Midbrain (tissue), 1 donor: ENCODE data around the gene PADI2.
"Not testable (repeated sequence)": the region's sequence is repeated elsewhere in the genome, so short reads cannot be mapped to it uniquely, and the experiment has no call there.

Source experiments
- DNase-seq: peaks from one replicate; lab custom pipeline; 2025; lab: John Stamatoyannopoulos, UW

Gene PADI2

GRCh38 chr1:17081439-17081838, 37.8 kb downstream of the PADI2 start:
- no peak for DNase-seq

GRCh38 chr1:17080880-17081279, 38.4 kb downstream of the PADI2 start:
- no peak for DNase-seq

GRCh38 chr1:17080085-17080759, 39.0 kb downstream of the PADI2 start:
- DNase-seq = no peak

- DNase-seq = no peak
Measured at GRCh38 chr1:17078991-17079868, 40.0 kb downstream of the PADI2 start.

- no peak for DNase-seq
Measured at GRCh38 chr1:17075470-17076255, 43.6 kb downstream of the PADI2 start.

- no peak for DNase-seq
Measured at GRCh38 chr1:17071794-17072193, 47.5 kb downstream of the PADI2 start.

- no peak for DNase-seq
Measured at GRCh38 chr1:17070163-17070525, 49.1 kb downstream of the PADI2 start.

- no peak for DNase-seq
Measured at GRCh38 chr1:17069452-17070162, 49.6 kb downstream of the PADI2 start.

GRCh38 chr1:17068789-17069188, 50.5 kb downstream of the PADI2 start:
- DNase-seq = no peak

- peak; percentile 13 for DNase-seq
Measured at GRCh38 chr1:17067465-17068240, 51.6 kb downstream of the PADI2 start.

GRCh38 chr1:17067069-17067426, 52.2 kb downstream of the PADI2 start:
- DNase-seq = no peak

- no peak for DNase-seq
Measured at GRCh38 chr1:17066361-17067068, 52.7 kb downstream of the PADI2 start.

GRCh38 chr1:17065666-17066065, 53.6 kb downstream of the PADI2 start:
- DNase-seq = no peak

GRCh38 chr1:17062751-17063150, 56.5 kb downstream of the PADI2 start:
- not testable (repeated sequence) for DNase-seq

- DNase-seq = no peak
Measured at GRCh38 chr1:17061892-17062291, 57.4 kb downstream of the PADI2 start.

GRCh38 chr1:17061486-17061885, 57.8 kb downstream of the PADI2 start:
- DNase-seq = no peak

GRCh38 chr1:17060306-17060749, 58.9 kb downstream of the PADI2 start:
- peak; percentile 15 for DNase-seq

- DNase-seq = peak; percentile 81
Measured at GRCh38 chr1:17059391-17060305, 59.6 kb downstream of the PADI2 start.

- no peak for DNase-seq
Measured at GRCh38 chr1:17056551-17056950, 62.7 kb downstream of the PADI2 start.
